A673 (cell line): ENCODE data around the gene NDRG4. TPM values are rescaled to one million over a fixed set of nuclear protein-coding genes. Genes with fewer than 3 reads are reported as not detected.

Experiments
- BruUV-seq: library from RNA; stranded (reverse); fragments of 400-500 nt; replicated peaks from 2 replicates; lab custom pipeline; 2021; lab: Mats Ljungman, UMichigan
- CTCF ChIA-PET: fragments of 300-600 bp; sonication (Branson Sonifier 250); formaldehyde crosslinking; loops from one replicate; lab custom pipeline; 2022; ENCODE audit warnings: antibody characterized with exemption; lab: Charles Lee
- POLR2A ChIA-PET: fragments of 300-600 bp; sonication (Branson Sonifier 250); formaldehyde crosslinking; loops from one replicate; lab custom pipeline; 2022; ENCODE audit warnings: antibody characterized with exemption; ENCODE audit not compliant: low non-redundant PET; lab: Charles Lee
- DNase-seq: peaks from one replicate; pipeline ENCODE4 v3.0.0-alpha.2; 2015; ENCODE audit warnings: low spot score
- H3K27ac ChIP-seq: fragments of 200-600 bp; sonication (generic); 2 replicates; pipeline ENCODE4 v1.5.1; 2016; ENCODE audit warnings: mixed run types, low read depth, mild to moderate bottlenecking, mixed read lengths, antibody characterized with exemption, low read length; ENCODE audit not compliant: poor library complexity, severe bottlenecking
- H3K27me3 ChIP-seq: fragments of 200-600 bp; sonication (generic); replicated peaks from 2 replicates; pipeline ENCODE4 v1.6.1; 2017; ENCODE audit warnings: mixed run types, low read depth, mild to moderate bottlenecking, mixed read lengths, antibody characterized with exemption, low read length; ENCODE audit not compliant: insufficient read depth, poor library complexity
- H3K36me3 ChIP-seq: fragments of 200-600 bp; sonication (generic); 2 replicates; pipeline ENCODE4 v1.6.1; 2016; ENCODE audit warnings: mixed run types, mild to moderate bottlenecking, mixed read lengths, antibody characterized with exemption, low read length; ENCODE audit not compliant: insufficient read depth, poor library complexity, severe bottlenecking
- H3K4me1 ChIP-seq: fragments of 200-600 bp; sonication (generic); 2 replicates; pipeline ENCODE4 v1.6.1; 2017; ENCODE audit warnings: mixed run types, mild to moderate bottlenecking, mixed read lengths, antibody characterized with exemption, low read length; ENCODE audit not compliant: insufficient read depth, poor library complexity, severe bottlenecking
- H3K4me3 ChIP-seq: fragments of 200-600 bp; sonication (generic); 2 replicates; pipeline ENCODE4 v1.5.1; 2016; ENCODE audit warnings: low read depth, mixed run types, mild to moderate bottlenecking, mixed read lengths, low read length; ENCODE audit not compliant: poor library complexity, severe bottlenecking
- H3K9me3 ChIP-seq: fragments of 200-600 bp; sonication (generic); 2 replicates; pipeline ENCODE4 v1.6.1; 2016; ENCODE audit warnings: mixed run types, low read depth, mild to moderate bottlenecking, mixed read lengths, antibody characterized with exemption, low read length; ENCODE audit not compliant: poor library complexity, severe bottlenecking
- CTCF ChIP-seq: fragments of 300-800, 200-600 bp; sonication (generic); conservative IDR thresholded peaks from 2 replicates; pipeline ENCODE4 v1.5.1; 2017; ENCODE audit warnings: low read depth, mild to moderate bottlenecking, antibody characterized with exemption, low read length, moderate library complexity, mixed read lengths
- EZH2 ChIP-seq: fragments of 200-600 bp; sonication (generic); IDR thresholded peaks from 2 replicates; pipeline ENCODE4 v1.6.1; 2017; ENCODE audit warnings: borderline replicate concordance, low read depth, mild to moderate bottlenecking, mixed read lengths, antibody characterized with exemption, low read length; ENCODE audit not compliant: poor library complexity, severe bottlenecking
- intact Hi-C: fragments of 100-400 bp; cut with micrococcal nuclease; formaldehyde crosslinking; loops from one replicate; pipeline ENCODE4 v1.10.0; 2022; ENCODE audit not compliant: unreplicated experiment
- total RNA-seq: library from RNA; stranded (reverse); gene quantifications from 2 replicates; pipeline ENCODE4 v1.2.3, GENCODE V29; 2021

The NDRG4 gene
- total RNA-seq, 1 experiment from 2014 or later, result 0.28 TPM

DNA sequence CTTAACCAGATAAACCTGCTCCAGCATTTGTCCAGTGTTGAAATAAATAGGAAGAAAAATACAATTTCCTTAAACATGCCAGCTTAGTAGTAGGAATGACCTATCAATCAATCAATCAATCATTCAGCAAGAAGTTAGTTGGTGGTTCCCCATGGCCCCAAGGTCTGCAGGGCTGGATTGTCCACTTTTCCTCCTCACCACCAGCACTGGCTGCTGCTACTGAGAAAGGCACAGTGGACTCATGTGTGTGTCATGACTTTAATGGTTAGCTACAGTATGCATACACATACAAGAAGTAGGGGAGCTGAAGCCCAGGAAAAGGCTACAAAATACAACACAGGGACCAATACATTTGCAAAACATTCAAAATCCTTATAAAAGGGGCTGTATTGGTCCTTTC lies 19.8 kb downstream of the NDRG4 start:
- TF ChIP-seq EZH2 (no peak), CTCF (no peak)
- ChIA-PET CTCF (no interaction called here), POLR2A (no interaction called here)
- DNase-seq, result no peak
- Histone ChIP-seq H3K27ac (no peak overlapping the region), H3K36me3 (peaks cover 77% of the 10 kb centered on the region), H3K4me1 (peaks cover 8% of the 10 kb centered on the region), H3K27me3 (no peaks in the 10 kb centered on the region), H3K4me3 (no peak overlapping the region), H3K9me3 (no peaks in the 10 kb centered on the region)
- BruUV-seq, result no TSS peak
- intact Hi-C loops, result no loop called here

DNA sequence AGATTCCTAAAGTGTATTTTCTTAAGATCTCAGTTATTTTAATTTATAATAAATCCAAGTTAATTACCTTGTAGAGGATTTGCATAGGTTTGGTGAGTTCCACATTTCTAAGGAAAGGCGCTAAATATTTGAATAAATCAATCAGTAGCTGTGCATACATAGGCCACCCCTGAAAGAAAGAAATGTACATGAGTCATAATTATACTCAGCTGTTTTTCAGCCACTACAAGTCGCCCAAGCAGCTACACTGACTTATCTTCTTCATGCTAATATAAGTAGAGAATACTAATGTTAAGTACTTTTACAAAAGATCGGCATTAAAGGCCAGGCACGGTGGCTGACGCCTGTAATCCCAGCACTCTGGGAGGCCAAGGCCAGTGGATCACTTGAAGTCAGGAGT lies 30.2 kb downstream of the NDRG4 start:
- no peak for TF ChIP-seq CTCF
- TF ChIP-seq EZH2, result no peak
- ChIA-PET CTCF (no interaction called here), POLR2A (no interaction called here)
- no peak overlapping the region for H3K4me3 ChIP-seq
- H3K4me1 ChIP-seq, result peaks cover 14% of the 10 kb centered on the region
- no peaks in the 10 kb centered on the region for H3K27me3 ChIP-seq
- intact Hi-C loops, result no loop called here
- BruUV-seq, result no TSS peak
- DNase-seq, result peak; percentile 33
- peaks cover 95% of the 10 kb centered on the region for H3K36me3 ChIP-seq
- no peaks in the 10 kb centered on the region for H3K9me3 ChIP-seq
- H3K27ac ChIP-seq, result no peak overlapping the region

GRCh38 chr16:58532414-58532813 lies 32.5 kb downstream of the NDRG4 start:
- CTCF ChIA-PET, result interaction anchor here (1.2 kb wide), 1 partner anchor 224 kb away, joined by 3 read pairs; no protein-coding TSS in a partner anchor
- DNase-seq, result no peak
- TF ChIP-seq EZH2, result no peak
- TF ChIP-seq CTCF, result no peak
- Histone ChIP-seq H3K27ac (peak overlapping the region; percentile 15), H3K27me3 (no peaks in the 10 kb centered on the region), H3K4me1 (peaks cover 14% of the 10 kb centered on the region), H3K36me3 (peaks cover 99% of the 10 kb centered on the region), H3K9me3 (no peaks in the 10 kb centered on the region), H3K4me3 (no peak overlapping the region)
- POLR2A ChIA-PET, result no interaction called here
- no TSS peak for BruUV-seq
- intact Hi-C loops, result no loop called here
